Stimulated activated CD8-positive, alpha-beta memory T cell treated with anti-CD3 and anti-CD28 coated beads, Interleukin-7, amount 100 ng/mL, for 24 hours (primary cell): Measurements from ENCODE around the gene PUS3.
"Not testable (repeated sequence)": the region's sequence is repeated elsewhere in the genome, so short reads cannot be mapped to it uniquely, and the experiment has no call there.

Source experiments
- DNase-seq: peaks from one replicate; pipeline ENCODE4 v3.0.0-alpha.2; 2020; ENCODE audit warnings: low read depth

PUS3 gene

GRCh38 chr11:125921042-125921441 lies 18.0 kb upstream of the PUS3 start:
- DNase-seq, result no peak

GRCh38 chr11:125918140-125918840 lies 15.3 kb upstream of the PUS3 start:
- DNase-seq, result no peak

DNA sequence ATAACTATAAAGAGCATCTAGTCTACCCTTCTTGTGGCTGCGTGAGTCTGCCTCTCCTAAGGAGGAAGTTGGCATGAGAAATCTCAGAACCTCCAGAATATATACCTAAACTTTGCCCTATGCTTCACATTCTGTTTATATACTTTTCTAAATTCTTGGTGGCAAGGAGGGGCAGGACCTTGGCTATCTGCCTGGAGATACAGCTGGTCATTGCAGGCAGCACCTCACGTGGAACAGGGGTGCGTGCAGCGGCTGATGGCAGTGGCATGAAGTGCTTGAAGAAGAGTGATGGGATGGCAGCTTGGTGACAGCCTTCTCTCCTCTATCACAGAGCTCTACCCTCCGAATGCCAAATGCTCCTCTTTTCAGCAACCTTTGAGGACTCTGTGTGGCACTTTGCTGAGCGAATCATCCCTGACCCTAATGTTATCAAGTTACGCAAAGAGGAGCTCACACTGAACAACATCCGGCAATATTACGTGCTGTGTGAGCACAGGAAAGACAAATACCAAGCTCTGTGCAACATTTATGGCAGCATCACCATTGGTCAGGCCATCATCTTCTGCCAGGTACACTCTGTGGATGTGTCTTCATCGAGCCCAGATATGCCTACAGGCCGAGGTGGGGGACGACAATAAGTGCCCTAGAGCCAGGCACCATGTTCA lies 13.8 kb upstream of the PUS3 start:
- DNase-seq, result no peak

- DNase-seq, result not testable (repeated sequence)
Measured at GRCh38 chr11:125914601-125915000, 11.6 kb upstream of the PUS3 start.

- no peak for DNase-seq
Measured at GRCh38 chr11:125910226-125910849, 7.3 kb upstream of the PUS3 start.

- DNase-seq, result no peak
Measured at GRCh38 chr11:125904678-125905077, 1.7 kb upstream of the PUS3 start.

DNA sequence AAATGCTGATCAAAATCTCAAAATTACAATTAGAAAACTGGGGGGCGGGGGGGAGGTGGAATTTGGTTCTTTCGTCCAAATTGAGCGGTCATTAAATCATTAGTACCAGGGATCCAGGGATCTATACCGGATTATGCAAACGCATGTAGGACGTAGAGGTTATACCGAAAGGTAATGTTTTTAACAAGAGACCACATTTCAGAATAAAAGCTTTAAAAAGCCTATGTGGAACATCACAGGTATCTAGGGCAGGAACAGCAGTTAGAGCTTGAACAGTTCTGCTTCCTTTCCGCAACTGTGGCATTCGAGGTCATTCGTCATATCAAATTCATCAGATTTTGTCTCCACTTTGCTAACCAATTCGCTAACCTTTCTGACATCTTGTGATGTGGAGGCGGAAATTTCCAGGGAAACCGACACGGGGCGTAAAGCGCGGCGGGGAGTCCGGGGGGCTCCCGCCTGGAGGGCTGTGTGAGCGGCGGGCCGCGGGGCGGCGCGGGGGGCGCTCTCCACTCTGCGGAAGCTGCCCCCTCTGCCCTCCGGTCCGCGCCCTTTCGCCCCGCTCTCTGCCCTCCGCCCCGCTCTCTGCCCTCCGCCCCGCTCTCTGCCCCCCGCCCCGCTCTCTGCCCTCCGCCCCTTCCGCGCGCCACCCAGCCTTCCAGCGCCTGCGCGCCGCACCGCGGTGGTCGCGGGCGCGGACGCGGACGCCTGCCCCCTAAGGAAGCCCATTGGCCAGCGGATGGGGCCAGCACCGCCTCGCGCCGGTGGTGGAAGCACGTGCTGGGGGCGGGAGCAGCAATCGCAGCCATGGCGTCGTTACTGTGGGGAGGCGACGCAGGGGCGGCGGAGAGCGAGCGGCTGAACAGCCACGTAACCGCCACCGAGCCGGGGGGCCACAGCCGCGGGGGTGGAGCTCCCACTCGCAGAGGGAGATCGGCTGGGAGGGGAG lies 979 bp upstream of the PUS3 start, which contains the start of gene DDX25:
Gene DDX25, plus strand, starts transcription at position 798 of the 949 bp plus-strand sequence. Its CDS starts 10 bp downstream, at position 808.
- no peak for DNase-seq

- DNase-seq, result no peak
Measured at GRCh38 chr11:125902277-125902926, 604 bp downstream of the PUS3 start.

- no peak for DNase-seq
Measured at GRCh38 chr11:125901872-125902271, 1.1 kb downstream of the PUS3 start.

DNA sequence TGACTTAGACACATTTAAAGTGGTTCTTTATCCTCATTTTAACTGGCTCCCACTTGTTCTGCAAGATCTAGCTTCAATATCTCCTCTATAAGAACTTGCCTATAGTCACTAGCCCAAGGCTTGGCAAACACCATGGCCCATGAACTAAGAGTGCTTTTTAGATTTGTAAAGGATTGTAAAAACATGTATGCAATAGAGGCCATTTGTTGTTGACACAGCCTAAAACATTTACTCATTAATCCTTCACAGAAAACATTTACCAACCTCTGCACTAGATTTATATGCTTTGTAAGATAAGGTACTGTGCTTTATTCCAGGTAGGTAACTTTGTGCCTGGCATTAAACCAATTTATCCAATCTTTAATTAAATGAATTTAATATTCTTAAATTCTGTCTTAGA lies 10.0 kb downstream of the PUS3 start:
- DNase-seq, result no peak

DNA sequence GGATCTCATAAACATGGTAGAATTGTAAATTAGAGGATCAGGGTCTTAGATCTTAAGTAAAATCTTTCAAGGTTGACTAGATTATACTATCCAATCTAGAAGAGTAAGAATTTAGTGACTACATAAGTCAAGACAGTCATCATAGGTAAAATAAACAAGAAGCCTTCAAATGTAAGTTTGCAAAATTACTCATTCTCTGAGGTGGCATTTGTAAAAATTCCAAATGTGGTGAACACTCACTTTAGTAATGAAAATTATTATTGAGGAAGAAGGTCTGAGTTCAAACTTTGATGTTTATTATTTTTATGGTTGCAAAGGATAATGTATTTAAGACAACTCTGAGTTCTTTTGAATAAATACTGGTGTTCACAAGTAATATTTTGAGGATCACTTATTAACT lies 10.9 kb downstream of the PUS3 start:
- no peak for DNase-seq

DNA sequence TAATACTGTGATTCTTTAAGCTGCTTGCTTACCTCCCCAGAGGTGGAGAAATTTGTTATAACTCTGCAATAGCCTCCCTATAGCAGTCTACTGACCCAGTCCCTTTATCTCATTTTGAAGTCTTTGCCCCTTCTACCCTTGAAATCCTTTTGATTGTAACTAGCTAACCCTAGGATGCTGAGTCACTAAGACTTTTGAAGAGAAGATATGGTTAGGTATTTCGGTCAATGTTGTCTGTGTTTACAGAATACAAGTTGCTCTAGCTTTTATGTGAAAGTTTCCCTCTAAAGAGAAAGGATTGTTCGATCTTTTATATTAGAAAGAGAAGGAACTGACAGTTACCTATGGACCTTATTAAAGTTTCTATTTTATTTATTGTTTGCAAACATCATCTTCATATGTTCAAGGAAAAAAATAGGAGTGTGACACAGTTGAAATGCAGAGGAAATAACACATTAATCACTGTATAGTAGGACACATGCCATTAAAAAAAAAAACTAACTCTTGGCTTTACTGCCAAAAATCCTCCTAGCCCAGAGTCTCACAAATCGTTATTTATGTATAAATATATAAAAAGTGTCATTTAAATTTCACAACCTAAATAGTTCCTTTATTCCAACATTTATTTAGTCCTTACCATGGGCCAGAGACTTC lies 12.4 kb downstream of the PUS3 start:
- no peak for DNase-seq

- DNase-seq, result peak; percentile 94
Measured at GRCh38 chr11:125887373-125888324, 15.4 kb downstream of the PUS3 start, which contains the start of gene HYLS1. Gene HYLS1 (plus strand): TSS chr11:125887668. CDS start chr11:125899369, 11,701 bp downstream.

DNA sequence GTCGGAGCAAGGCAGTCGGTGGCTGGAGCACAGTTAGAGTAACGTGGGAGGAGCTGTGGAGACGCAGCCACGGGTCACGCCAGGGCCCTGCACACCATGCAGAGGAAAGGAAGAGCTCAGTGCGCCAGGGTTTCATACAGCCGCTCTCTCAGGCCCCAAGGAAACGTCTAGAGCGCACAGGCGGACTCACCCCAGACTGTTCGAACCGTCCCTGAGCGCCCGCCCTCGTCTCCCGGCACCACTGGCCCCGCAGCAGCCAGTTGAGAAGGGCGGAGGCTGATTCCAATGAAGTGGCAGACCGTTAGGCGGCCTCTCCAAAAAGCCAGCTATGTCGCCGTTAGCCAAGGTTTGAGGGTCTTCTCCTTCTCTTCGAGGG lies 16.0 kb downstream of the PUS3 start:
- no peak for DNase-seq

DNA sequence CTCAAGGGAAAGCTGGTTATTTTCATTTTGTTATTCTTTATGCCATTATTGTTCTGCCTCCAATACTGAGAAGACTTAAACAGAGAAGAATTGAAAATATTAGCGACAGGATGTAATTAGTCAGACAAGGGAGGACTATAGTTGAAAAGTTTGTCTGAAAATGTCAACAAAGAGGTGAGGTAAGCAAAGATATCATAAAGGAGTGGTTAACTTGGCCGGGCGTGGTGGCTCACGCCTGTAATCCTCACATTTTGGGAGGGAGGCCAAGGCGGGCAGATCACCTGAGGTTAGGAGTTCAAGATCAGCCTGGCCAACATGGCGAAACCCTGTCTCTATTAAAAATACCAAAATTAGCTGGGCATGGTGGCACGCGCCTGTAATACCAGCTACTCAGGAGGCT lies 19.6 kb downstream of the PUS3 start:
- DNase-seq, result no peak

- no peak for DNase-seq
Measured at GRCh38 chr11:125881291-125881690, 21.7 kb downstream of the PUS3 start.

GRCh38 chr11:125874556-125875124 lies 28.4 kb downstream of the PUS3 start:
- no peak for DNase-seq

DNA sequence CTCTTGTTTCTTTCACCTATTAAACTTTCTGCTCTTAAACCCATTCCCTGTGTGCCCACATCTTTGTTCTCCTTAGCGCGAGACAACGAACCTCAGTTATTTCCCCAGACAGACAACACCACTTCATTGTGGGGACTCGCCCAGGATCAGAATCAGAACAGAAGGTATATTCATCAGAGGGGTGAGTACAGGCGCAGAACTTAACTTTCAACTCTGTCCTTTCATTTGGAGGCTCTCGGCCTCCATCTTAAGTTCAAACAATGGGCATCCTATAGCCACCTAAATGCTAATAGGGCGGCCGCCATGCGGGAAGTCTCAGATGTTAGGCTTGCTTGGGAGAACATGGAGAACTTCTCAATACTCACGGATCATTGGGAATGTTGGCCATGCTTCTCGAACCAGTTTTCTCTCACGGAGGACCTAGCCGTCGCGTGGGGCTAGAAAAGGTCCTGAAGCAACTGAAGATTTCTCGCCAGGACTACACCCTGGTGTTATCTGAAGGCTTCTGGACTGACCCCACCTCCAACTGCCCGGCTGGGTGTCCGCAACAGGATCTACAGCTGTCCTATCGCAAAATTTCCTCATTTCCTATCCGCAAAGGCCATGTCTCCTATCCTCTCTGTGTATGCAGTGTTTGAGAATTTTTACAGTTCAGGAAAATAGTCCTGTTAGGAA lies 29.0 kb downstream of the PUS3 start:
- no peak for DNase-seq

DNA sequence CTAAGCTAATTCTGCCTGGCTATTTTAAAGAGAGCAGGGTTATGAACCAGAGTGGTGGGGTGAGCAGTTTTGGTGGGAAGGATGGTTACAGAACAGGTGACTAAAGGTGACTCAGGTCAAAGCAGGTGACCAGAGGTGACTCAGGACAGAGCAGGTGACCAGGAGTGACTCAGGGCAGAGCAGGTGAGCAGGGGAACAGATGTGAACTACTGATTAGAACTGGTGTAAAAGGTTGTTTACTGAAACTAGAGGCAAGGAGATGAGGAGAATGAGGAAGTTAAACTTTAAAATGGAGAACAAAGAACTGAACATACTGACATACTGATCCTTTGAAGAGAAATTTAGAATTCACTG lies 30.9 kb downstream of the PUS3 start:
- no peak for DNase-seq
